HG03045 (cell line): ENCODE measurements around the gene PSMD9.

Source experiments
- ATAC-seq: cut with Tn5 transposase; IDR thresholded peaks from one replicate; pipeline ENCODE4 v1.9.1; 2021; ENCODE audit warnings: mild to moderate bottlenecking, moderate library complexity; ENCODE audit not compliant: unreplicated experiment

The PSMD9 gene

GRCh38 chr12:121949648-121950397, 61.2 kb downstream of the PSMD9 start:
- ATAC-seq: no peak

GRCh38 chr12:121953117-121953692, 64.6 kb downstream of the PSMD9 start:
- ATAC-seq: no peak

GRCh38 chr12:121953695-121954094, 65.1 kb downstream of the PSMD9 start:
- ATAC-seq: no peak

GRCh38 chr12:121955258-121956237, 67.0 kb downstream of the PSMD9 start:
- ATAC-seq: no peak

GRCh38 chr12:121957861-121958515, 69.4 kb downstream of the PSMD9 start:
- ATAC-seq: no peak

- ATAC-seq: no peak
These were observed 70.1 kb downstream of the PSMD9 start for GRCh38 chr12:121958541-121959240.

- ATAC-seq: no peak
These were observed 72.0 kb downstream of the PSMD9 start for GRCh38 chr12:121960541-121960940.

GRCh38 chr12:121961195-121961879, 72.7 kb downstream of the PSMD9 start:
- no peak for ATAC-seq

GRCh38 chr12:121963341-121964018, 74.9 kb downstream of the PSMD9 start:
- ATAC-seq: no peak

GRCh38 chr12:121964813-121965643, 76.4 kb downstream of the PSMD9 start:
- no peak for ATAC-seq

GRCh38 chr12:121966959-121967358, 78.4 kb downstream of the PSMD9 start:
- no peak for ATAC-seq
